ENCODE data around the gene NTM.

DNA sequence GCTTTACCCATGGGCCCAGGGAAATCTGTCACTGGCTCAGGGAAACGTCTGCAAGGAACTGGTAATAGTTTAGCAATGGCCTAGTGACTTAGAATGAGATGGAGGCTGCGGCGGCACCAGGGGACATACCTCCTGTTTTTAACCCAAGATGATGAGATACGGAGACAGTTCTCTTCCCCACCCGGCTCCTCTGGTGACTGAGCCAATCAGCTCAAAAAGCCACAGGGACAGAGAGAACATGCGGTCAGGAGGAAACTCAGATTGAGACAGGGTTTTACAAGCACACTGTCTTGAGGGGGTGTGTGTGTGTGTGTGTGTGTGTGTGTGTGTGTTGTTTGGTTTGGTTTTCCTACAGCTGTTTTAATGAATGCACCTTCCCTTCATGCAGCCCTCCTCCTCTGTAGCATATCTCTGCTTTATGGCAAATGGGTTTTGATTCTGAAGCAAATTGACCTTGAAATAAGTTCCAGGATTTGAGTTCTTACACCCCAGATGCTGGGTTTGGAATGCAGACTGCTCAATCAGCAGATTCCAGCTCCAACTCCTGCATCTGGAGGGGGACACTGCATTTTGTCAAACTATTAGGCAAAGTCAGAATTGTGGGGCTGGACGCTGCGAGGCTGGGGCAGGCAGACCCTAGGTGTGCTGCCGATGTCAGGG, 246.2 kb downstream of the NTM start:
- TF ChIP-seq, protein P1, sequence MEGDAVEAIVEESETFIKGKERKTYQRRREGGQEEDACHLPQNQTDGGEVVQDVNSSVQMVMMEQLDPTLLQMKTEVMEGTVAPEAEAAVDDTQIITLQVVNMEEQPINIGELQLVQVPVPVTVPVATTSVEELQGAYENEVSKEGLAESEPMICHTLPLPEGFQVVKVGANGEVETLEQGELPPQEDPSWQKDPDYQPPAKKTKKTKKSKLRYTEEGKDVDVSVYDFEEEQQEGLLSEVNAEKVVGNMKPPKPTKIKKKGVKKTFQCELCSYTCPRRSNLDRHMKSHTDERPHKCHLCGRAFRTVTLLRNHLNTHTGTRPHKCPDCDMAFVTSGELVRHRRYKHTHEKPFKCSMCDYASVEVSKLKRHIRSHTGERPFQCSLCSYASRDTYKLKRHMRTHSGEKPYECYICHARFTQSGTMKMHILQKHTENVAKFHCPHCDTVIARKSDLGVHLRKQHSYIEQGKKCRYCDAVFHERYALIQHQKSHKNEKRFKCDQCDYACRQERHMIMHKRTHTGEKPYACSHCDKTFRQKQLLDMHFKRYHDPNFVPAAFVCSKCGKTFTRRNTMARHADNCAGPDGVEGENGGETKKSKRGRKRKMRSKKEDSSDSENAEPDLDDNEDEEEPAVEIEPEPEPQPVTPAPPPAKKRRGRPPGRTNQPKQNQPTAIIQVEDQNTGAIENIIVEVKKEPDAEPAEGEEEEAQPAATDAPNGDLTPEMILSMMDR (IDR thresholded peaks at IDR 0.05; ENCODE audit: low read depth, low read length, poor library complexity, severe bottlenecking) = no peak
- no peak for TF ChIP-seq EZH2phosphoT487 (IDR thresholded peaks at IDR 0.05; ENCODE audit: borderline replicate concordance, low read length)
